ENCODE measurements around the gene EEF1A2. TPM values are rescaled to one million over a fixed set of nuclear protein-coding genes. Genes with fewer than 3 reads are reported as not detected.

Gene EEF1A2
- total RNA-seq, 1 donor from 2014 or later: 20.0 TPM

DNA sequence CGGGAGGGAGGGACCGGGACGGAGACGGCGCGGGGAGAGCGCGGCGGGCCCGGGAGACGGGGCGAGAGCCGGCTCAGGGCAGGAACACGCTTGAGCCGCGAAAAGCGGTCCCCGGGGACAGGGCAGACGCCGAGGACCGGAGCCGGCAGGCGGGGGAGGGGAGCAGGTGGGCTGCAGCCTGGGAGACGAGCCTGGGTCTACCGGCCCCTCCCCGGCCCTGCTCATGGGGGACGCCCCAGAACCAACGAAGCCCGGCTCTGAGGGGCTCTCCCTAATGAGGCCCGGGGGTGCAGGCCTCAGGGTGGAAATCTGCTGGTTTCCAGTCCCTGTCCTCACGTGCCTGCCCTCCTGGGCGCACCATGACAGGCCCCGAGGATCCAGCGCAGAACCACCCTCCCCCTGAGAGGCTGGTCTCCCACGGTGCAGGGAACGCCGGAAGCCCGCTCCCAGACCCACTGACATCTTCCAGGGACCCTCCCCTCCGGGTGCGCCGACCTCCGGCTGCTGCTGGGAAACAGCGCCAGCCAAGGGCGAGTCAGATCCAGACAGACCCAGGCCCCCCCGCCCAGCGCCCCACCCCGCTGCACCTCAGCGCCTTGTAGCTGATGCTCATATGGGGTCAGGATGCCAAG is 571 bp upstream of the EEF1A2 start:
- no peak for DNase-seq (ENCODE audit: low read depth)
- TF ChIP-seq, protein P1, sequence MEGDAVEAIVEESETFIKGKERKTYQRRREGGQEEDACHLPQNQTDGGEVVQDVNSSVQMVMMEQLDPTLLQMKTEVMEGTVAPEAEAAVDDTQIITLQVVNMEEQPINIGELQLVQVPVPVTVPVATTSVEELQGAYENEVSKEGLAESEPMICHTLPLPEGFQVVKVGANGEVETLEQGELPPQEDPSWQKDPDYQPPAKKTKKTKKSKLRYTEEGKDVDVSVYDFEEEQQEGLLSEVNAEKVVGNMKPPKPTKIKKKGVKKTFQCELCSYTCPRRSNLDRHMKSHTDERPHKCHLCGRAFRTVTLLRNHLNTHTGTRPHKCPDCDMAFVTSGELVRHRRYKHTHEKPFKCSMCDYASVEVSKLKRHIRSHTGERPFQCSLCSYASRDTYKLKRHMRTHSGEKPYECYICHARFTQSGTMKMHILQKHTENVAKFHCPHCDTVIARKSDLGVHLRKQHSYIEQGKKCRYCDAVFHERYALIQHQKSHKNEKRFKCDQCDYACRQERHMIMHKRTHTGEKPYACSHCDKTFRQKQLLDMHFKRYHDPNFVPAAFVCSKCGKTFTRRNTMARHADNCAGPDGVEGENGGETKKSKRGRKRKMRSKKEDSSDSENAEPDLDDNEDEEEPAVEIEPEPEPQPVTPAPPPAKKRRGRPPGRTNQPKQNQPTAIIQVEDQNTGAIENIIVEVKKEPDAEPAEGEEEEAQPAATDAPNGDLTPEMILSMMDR (conservative IDR thresholded peaks at IDR 0.05; ENCODE audit: low read depth, low read length): no peak
- no peak overlapping the region for H3K4me3 ChIP-seq (ENCODE audit: low read depth, low read length)

DNA sequence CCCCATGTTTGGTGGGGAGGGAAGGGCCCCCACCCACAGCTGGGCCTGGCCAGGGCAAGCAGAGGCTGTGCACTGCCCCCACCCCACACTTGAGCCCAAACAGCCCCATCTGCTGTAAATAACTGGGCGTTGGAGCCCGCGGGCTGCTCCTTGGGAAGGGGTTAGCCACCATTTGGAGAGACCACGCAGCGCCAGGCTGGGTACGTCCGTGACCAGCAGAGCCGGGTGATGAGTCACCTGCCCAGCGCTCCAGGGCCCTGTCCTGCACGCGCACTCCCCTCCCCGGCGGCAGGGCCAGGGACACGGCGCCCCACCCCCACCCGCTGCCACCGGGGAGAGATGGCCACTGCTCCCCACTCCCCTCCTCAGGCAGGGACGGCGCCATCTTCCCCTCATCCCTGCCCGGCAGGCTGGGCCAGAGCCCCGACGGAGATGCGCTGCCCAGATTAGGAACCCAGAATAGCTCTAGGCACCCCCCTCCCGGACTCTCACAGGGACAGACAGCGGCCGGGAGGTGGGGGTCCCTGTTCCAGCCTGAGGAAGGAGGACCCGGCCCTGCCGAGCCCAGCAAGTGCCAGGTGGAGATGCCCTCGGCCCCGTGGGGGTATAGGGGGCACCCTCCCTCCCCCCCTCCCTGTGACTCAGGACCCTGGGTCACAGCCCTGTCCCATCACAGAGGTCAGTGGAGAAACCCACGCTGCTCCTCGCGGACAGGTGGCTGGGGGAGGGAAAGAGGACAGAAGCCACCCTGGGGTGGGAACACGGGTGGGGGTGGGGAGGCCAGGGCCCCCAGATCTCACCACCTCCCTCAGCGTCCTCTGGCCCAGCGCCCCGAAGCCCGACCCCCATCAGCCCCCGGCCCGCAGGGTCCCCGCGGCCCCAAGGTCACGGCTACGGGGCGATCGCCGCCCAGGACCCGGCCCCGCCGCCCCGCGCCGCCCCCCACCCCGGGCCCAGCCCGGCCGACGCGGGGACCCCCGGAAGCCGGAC is 642 bp downstream of the EEF1A2 start:
- peak overlapping the region; percentile 30 for H3K4me3 ChIP-seq (ENCODE audit: low read depth, low read length)
- no peak for DNase-seq (ENCODE audit: low read depth)
- TF ChIP-seq, protein P1 (conservative IDR thresholded peaks at IDR 0.05; ENCODE audit: low read depth, low read length): no peak

DNA sequence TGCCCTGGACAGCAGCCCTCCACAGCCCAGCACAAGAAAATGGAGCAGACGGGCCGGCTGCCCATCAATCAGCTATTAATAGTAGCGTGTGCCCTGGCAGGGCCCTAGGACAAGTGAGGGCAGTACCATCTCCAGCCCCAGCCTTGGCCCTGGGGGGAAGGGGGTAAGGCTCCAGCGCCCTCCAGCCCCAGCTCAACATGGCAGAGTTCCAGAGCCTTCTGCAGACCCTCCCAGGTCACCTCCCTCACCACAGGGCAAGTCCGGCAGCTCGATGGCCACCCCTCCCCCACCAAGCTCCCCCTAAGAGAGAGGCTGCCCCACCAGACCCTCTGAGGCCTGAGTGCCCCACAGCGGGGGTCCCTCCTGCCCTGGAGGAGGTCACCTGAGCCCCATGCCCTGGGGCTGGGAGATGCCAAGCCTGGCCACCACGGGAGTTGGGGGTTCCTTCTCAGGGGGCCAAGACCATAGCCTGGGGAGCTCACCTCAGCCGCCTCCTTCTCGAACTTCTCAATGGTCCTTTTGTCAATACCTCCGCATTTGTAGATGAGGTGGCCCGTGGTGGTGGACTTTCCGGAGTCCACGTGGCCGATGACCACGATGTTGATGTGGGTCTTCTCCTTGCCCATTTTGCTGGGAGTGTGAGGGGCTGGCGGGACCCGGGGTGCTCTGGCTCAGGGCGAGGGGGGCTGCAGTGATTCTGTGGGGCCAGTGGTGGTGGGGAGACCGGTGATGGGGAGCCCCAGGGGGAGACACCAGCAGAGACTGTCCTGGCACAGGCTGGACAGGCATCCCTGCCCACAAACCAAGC is 1.5 kb downstream of the EEF1A2 start:
- DNase-seq (ENCODE audit: low read depth): no peak
- H3K4me3 ChIP-seq (ENCODE audit: low read depth, low read length): no peak overlapping the region
- TF ChIP-seq, protein P1 (conservative IDR thresholded peaks at IDR 0.05; ENCODE audit: low read depth, low read length): no peak

DNA sequence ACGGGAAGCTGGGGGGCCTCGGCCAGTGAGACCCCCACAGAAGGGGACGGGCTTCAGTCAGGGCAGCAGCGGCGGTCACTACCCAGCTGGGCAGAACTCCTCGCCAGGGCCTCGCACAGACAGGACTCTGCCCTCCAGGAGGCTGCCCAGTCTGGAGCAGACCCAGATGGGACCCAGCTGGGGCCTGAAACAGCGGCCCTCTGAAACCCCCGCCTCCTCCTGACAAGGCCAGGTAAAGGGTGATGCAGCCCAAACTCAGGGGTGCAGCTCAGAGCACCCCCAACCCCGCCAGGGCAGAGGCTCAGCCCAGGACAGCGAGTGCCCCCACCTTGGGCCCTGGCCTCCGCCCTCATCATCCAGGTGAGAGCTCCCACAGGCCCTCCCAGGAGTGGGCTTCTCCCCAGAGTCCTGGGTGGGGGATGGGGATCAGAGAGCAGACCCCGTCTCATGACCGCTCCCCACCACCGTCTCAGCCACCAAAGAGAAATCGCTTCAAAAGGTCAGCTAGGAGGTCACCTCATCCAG is 2.2 kb downstream of the EEF1A2 start:
- no peak for DNase-seq (ENCODE audit: low read depth)
- peak overlapping the region; percentile 35 for H3K4me3 ChIP-seq (ENCODE audit: low read depth, low read length)
- TF ChIP-seq, protein P1 (conservative IDR thresholded peaks at IDR 0.05; ENCODE audit: low read depth, low read length): no peak

DNA sequence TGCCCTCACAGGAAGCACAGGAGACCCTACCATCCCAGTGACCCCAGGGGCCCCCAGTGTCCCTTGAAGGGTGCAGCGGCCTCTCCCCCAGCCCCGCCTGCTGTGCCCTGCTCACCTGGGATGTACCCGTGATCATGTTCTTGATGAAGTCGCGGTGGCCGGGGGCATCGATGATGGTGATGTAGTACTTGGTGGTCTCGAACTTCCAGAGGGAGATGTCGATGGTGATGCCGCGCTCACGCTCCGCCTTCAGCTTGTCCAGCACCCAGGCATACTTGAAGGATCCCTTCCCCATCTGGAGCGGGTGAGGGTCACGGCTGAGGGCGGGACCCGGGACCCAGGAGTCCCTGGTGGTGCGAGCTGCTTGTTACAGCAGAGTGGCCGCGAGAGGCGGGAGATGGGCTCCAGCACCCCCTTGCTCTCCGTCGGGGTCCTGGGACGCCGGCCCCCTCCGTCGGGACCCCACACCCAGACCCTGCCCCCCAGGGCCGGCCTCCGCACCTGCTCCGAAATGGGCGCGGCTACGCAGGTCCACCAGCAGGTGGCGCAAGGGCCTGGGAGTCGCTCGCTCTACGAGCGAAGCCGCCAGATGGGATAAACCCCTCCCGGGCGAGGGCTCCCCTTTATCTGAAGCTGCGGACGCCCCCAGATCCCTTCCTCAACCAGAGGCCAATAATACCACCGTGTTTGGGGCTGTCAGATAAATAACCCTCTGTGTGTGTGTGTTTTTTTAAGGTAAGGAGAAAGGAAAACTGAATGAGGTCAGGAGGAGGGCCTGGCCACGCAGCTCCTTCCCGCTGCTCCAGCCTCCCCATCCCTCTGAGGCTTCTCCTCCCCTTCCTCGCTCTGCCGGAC is 2.9 kb downstream of the EEF1A2 start:
- no peak for DNase-seq (ENCODE audit: low read depth)
- peak overlapping the region; percentile 35 for H3K4me3 ChIP-seq (ENCODE audit: low read depth, low read length)
- TF ChIP-seq, protein P1 (conservative IDR thresholded peaks at IDR 0.05; ENCODE audit: low read depth, low read length): peak; percentile 85
